Fibroblast of upper back skin (primary cell): ENCODE results near the gene RNPC3.
A peak's percentile ranks its signal among the peaks of the same experiment; 100 is the strongest.
"Not testable (repeated sequence)": the region's sequence is repeated elsewhere in the genome, so short reads cannot be mapped to it uniquely, and the experiment has no call there.

Experiments
- DNase-seq: peaks from one replicate; pipeline ENCODE4 v3.0.0-alpha.2; 2013

RNPC3 gene

DNA sequence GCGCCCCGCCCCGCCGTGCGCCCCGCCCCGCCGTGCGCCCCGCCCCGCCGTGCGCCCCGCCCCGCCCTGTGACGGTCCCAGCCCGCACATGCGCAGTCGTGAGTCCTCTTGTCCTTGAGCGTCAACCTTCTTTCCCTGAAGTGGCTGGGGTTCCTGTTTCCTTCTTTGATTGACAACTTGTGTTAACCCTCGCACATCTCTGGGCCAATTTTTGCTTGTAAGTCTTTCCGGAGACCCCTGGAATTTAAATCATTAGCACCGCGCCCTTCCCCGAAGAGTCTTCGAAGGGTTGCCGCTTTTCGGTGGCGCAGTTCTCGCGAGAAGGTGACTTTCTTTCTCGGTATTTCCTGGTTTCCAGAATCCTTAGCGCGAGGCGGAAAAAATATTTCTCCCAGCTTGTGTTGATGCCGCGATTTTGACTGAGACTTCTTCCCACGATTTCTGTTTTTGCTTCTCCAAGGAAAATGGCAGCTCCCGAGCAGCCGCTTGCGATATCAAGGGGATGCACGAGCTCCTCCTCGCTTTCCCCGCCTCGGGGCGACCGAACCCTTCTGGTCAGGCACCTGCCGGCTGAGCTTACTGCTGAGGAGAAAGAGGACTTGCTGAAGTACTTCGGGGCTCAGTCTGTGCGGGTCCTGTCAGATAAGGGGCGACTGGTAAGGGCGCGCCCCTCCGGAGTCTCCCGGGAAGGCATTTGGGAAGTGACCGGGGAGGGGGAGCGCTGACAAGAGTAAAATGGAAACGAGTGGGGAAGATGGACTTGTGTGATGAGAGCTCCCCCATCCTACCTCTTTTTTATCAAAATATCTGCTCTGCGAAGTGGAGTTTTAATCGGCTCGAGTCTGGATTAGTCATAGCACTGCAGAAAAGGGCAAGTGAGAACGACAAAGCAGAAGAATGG lies at the start of gene RNPC3:
Gene RNPC3 (plus strand): TSS at position 93 of the 901 bp plus-strand sequence. CDS start 372 bp downstream, at position 465.
- peak; percentile 92 for DNase-seq

- no peak for DNase-seq
These were observed 48.4 kb upstream of the RNPC3 start for GRCh38 chr1:103477101-103477500.

DNA sequence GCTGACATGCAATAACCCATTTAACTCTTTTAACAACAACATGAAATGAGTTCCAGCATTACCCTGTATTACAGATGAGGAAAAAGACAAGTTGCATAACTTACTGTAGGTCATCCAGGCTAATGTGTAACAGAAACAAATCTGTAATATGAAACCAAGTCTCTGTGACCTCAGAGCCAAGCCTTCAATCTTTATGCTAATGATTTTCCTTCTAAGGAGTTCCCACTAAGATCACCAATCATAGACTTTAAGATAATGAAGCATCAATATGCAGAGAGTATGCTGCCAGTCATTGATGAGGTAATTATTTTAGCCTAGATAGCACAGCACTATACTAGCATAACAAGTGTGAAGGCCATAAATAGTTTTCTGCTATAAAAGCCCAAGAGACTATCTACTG lies 35.6 kb upstream of the RNPC3 start:
- peak; percentile 35 for DNase-seq

GRCh38 chr1:103492003-103492625 lies 33.4 kb upstream of the RNPC3 start:
- peak; percentile 69 for DNase-seq

DNA sequence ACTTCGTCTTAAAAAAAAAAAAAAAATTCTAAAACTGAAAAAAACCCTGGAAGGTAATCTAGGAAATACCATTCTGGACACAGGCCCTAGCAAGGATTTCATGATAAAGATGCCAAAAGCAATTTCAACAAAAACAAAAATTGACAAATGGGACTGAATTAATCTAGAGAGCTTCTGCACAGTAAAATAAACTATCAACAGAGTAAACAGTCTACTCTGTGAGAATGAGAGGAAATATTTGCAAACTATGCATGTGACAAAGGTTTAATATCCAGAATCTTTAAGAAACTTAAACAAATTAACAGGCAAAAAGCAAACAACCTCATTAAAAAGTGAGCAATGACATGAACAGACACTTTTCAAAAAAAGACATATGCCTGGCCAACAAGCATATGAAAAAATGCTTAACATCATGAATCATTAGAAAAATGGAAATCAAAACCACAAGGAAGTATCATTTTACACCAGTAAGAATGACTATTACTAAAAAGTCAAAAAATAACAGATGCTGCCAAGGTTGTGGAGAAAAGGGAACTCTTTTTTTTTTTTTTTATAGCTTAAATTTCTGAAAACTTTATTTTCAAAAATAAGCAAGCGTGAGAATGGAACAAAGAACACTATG lies 29.4 kb upstream of the RNPC3 start:
- DNase-seq = peak; percentile 72

GRCh38 chr1:103497404-103497803 lies 28.1 kb upstream of the RNPC3 start:
- DNase-seq = peak; percentile 34

- DNase-seq = no peak
These were observed 16.2 kb upstream of the RNPC3 start for GRCh38 chr1:103509250-103509649.

GRCh38 chr1:103513711-103514110 lies 11.8 kb upstream of the RNPC3 start:
- DNase-seq = peak; percentile 76

DNA sequence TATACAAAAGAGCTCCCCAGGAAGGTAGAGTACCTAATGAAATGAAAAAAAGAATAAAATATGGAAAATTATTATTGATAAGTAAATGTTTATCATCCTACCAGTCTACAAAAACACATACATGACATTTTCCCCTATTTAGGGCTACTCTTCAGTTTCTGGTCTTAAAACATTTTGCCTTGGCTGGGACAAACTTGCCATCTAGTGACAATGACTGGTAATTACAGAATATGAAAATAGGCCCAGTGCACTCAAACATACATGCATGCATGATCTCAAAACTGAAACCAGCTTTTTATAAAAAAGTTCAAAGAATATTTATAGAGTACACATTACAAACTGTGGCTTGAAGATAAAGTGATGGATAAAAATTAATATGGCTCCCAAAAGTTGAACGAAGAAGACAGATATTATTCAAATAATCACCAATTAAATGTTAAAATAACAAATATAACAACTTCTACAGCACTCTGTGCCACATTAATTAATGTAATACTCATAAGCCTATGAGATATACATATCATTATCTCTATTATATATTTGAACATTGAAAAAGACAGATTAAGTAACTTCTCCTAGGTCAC lies 10.5 kb upstream of the RNPC3 start:
- DNase-seq = peak; percentile 72

DNA sequence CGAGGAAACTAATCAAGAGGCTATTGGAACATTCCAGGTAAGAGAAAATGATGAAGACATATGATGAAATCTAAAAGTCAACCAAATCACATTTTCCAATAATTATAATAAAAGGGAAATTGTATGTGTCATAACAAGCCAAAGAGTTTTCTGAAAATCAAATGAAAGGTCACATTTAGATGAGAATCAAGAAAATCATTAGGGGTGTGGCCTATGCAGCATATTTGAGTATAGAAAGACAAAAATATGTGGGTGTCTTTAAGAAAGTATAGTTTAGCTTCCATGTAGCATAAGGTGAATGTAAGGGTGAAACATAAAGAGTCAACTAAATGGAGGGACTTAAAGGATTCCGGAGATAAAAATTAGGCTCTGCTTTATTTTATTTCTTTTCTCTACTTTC lies 9.2 kb upstream of the RNPC3 start:
- DNase-seq = no peak

DNA sequence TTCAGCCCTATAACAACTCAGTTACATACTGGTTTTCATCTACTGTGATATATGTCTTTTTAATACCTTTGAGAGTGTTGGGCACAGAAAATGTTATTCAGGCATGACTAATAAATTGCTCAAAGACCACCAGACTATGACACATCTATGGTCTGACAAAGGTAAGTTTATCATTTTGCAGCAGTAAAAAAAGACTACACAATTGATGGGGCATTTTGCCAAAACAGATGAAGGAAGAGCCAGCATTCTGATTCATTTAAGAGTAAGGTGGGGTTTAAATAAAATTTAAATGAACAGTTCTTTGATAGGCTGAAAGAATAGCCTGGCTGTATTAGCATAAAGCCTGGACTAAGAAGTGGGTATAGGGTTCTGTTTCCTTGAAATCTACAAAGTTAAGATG lies 8.8 kb upstream of the RNPC3 start:
- peak; percentile 85 for DNase-seq

DNA sequence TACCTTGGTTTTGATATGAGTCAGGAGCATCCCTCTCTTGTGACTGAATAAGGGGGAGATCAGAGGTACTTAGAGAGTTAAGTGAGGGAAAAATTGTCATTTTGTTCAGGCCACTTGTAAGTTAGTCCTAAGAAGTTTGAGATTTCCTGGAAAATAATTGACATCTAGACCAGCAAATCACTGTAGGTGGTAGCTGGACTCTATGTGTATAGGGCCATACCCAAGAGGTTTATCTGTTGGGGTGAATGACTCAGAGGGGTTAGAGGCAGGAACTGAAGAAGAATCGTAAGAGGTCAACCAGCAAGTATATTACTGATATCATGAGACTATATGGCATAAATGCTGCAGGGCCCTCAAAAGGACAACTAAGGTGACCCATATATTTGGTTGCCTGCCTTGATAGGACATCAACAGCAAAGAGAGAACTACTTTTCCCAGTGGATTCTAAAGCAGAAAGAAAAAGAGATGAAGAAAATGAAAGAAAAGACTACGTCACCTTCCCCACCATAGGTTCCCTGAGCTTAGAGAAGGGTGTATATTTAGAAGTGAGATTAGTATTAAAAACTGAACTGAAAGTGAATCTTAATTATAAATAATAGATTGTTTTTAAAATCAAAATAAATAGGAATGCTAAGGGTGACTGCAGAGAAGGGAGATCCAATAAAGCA lies 8.0 kb upstream of the RNPC3 start:
- DNase-seq = peak; percentile 19

DNA sequence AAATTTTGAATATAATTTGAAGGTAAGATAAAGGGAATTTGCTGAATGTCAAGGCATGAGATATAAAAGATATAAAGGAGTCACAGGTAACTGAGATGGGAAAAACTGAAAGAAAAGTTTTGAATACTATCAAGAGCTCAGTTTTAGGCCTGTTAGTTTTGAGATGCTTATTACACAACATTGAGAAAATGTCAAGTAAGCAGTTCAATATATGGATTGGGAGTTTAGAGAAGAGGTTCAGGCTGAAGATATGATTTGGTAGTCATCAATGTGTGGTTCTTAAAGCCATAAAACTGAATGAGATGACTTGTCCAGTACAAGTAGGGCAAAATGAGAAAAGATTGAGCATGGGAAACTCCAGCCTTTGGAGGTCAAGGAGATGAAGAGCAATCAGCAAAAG lies 4.7 kb upstream of the RNPC3 start:
- no peak for DNase-seq

GRCh38 chr1:103523346-103523745 lies 2.2 kb upstream of the RNPC3 start:
- no peak for DNase-seq

DNA sequence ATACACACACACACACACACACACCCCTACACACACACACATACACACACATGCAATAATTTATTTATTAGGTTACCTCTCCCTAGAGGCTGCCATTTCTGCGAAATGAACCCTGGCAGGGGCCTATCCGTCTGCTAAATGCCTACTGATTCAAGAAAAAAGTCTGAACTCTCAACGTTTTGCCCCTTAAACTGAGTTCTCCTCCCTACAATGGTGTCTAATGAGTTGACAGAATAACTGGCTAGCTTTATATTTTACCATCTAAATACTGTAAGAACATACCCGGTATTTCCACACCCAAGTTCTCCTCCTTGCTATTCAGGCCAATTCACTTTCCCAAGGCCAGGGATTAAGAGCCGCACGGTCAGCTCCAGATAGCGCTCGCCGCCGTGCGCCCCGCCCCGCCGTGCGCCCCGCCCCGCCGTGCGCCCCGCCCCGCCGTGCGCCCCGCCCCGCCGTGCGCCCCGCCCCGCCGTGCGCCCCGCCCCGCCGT lies 339 bp upstream of the RNPC3 start:
- peak; percentile 49 for DNase-seq

DNA sequence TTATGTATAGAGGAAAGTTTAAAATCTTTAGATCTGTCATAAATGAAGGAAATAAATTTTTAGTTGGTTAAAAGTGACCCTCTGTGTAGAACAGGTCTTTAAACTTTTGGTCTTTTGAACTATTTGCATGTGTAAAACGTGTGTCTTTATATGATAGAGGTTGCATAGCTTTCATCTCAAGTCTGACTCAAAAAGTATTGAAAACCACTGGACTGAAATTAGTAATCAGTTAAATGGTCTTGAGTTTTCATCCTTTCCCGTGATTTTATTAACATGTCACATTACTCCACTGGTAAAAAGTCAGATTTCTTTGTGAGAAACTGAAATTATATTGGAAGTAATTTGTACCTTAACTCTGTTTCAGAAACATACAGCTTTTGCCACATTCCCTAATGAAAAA lies 1.8 kb downstream of the RNPC3 start:
- no peak for DNase-seq

DNA sequence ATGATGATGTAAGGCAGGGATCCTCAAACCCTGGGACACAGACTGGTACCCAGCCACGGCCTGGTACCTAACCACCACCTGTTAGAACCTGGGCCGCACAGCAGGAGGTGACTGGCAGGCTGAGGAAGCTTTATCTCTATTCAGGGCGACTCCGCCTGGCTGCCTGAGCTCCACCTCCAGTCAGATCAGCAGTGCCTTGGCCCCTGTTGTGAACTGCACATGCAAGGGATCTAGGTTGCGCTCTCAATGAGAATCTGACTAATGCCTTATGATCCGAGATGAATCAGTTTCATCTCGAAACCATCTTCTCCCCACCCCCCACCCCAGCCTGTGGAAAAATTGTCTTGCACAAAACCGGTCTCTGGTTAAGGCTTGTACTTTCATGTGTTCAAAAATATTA lies 4.2 kb downstream of the RNPC3 start:
- peak; percentile 33 for DNase-seq

GRCh38 chr1:103538226-103538625 lies 12.7 kb downstream of the RNPC3 start:
- no peak for DNase-seq

DNA sequence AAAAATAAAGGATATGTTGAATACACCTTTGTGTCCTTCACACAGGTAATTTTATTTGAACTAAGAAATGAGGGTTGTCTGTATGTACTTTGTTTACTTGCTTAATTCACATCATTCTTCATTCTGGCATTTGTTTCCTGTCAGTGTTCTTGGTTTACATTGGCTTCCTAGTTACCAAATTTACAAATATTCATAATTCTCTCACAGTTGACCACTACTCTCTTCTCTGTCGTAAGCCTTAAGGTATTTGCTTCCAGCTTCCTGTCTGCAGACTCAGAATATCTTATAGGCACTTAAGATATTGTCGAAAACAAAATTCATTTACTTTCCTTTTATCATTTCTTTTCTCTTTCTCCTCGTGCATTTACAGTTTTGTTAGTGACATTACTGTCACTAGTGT lies 15.9 kb downstream of the RNPC3 start:
- DNase-seq = no peak

GRCh38 chr1:103546496-103546895 lies 21.0 kb downstream of the RNPC3 start:
- no peak for DNase-seq

- DNase-seq = no peak
These were observed 22.3 kb downstream of the RNPC3 start for GRCh38 chr1:103547840-103548239.

GRCh38 chr1:103560427-103560826 lies 34.9 kb downstream of the RNPC3 start:
- DNase-seq = no peak

DNA sequence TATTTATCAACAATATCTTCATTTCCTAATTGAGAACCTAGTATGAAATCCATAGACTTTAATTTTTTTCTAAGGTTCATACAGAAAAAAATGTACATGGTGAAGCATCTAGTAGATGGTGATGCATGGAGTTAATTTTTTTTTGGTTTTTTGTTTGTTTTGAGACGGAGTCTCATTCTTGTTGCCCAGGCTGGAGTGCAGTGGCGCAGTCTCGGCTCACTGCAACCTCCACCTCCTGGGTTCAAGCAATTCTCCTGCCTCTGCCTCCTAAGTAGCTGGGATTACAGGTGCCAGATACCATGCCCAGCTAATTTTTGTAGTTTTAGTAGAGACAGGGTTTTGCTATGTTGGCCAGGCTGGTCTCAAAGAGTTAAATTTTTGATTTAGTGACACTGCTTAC lies 35.6 kb downstream of the RNPC3 start:
- not testable (repeated sequence) for DNase-seq
